Mesenchymal stem cell (in vitro differentiated cells and primary cell): Measurements from ENCODE around the gene RNU2-1.
"Not testable (repeated sequence)": the region's sequence is repeated elsewhere in the genome, so short reads cannot be mapped to it uniquely, and the experiment has no call there.

Source experiments
- DNase-seq: peaks from one replicate; pipeline ENCODE4 v3.0.0-alpha.2; 2013
- H2AFZ ChIP-seq: one replicate; pipeline ENCODE4 v1.6.1; 2013; ENCODE audit warnings: low read depth, mild to moderate bottlenecking, control low read depth, inconsistent platforms, low read length, moderate library complexity
- H2AK5ac ChIP-seq: 2 replicates; pipeline ENCODE4 v1.6.1; 2013; ENCODE audit warnings: low read length, moderate library complexity, mild to moderate bottlenecking, inconsistent platforms; ENCODE audit not compliant: severe bottlenecking
- H2BK120ac ChIP-seq: one replicate; pipeline ENCODE4 v1.6.1; 2013; ENCODE audit warnings: low read depth, mild to moderate bottlenecking, inconsistent platforms, low read length, moderate library complexity
- H2BK12ac ChIP-seq, 2 experiments: one replicate each; pipeline ENCODE4 v1.6.1; 2013; ENCODE audit warnings: inconsistent platforms in 2 of 2, low read length in 2 of 2, mild to moderate bottlenecking in 2 of 2, moderate library complexity in 2 of 2, control low read depth in 1 of 2
- H2BK15ac ChIP-seq: one replicate; pipeline ENCODE4 v1.6.1; 2013; ENCODE audit warnings: mild to moderate bottlenecking, low read depth, inconsistent platforms; ENCODE audit not compliant: poor library complexity, severe bottlenecking
- H2BK5ac ChIP-seq: 2 replicates; pipeline ENCODE4 v1.6.1; 2013; ENCODE audit warnings: low read depth, mild to moderate bottlenecking, low read length, control low read depth, inconsistent platforms; ENCODE audit not compliant: poor library complexity, severe bottlenecking
- H3K14ac ChIP-seq, 2 experiments: one replicate each; pipeline ENCODE4 v1.6.1; 2013; ENCODE audit warnings: inconsistent platforms in 2 of 2, low read length in 2 of 2, control low read depth in 1 of 2, mild to moderate bottlenecking in 1 of 2, moderate library complexity in 1 of 2
- H3K18ac ChIP-seq, 2 experiments: one replicate each; pipeline ENCODE4 v1.6.1; 2013; ENCODE audit warnings: inconsistent platforms in 2 of 2, low read length in 2 of 2, control low read depth in 1 of 2, low read depth in 1 of 2, mild to moderate bottlenecking in 1 of 2
- H3K23ac ChIP-seq, 2 experiments: one replicate each; pipeline ENCODE4 v1.6.1; 2013; ENCODE audit warnings: inconsistent platforms in 2 of 2, low read length in 2 of 2, mild to moderate bottlenecking in 2 of 2, moderate library complexity in 2 of 2, control low read depth in 1 of 2
- H3K27ac ChIP-seq: 2 replicates; pipeline ENCODE4 v1.5.1; 2013; ENCODE audit warnings: mild to moderate bottlenecking, moderate library complexity, low read length, control low read depth, inconsistent platforms; ENCODE audit not compliant: poor library complexity, severe bottlenecking
- H3K27me3 ChIP-seq, 2 experiments: 2 replicates each; pipeline versions ENCODE4 v1.6.1 to v1.7.0; 2013; ENCODE audit warnings: low read length in 2 of 2, mild to moderate bottlenecking in 2 of 2, moderate library complexity in 2 of 2, control low read depth in 1 of 2, inconsistent platforms in 1 of 2; ENCODE audit not compliant: control insufficient read depth in 1 of 2, insufficient read depth in 1 of 2
- H3K36me3 ChIP-seq, 2 experiments: 2 replicates each; pipeline versions ENCODE4 v1.6.1 to v1.7.0; 2013; ENCODE audit warnings: low read length in 2 of 2, control low read depth in 1 of 2, inconsistent platforms in 1 of 2, low read depth in 1 of 2, mild to moderate bottlenecking in 1 of 2; ENCODE audit not compliant: insufficient read depth in 2 of 2, control insufficient read depth in 1 of 2
- H3K4ac ChIP-seq, 2 experiments: one replicate each; pipeline ENCODE4 v1.6.1; 2013; ENCODE audit warnings: inconsistent platforms in 2 of 2, low read length in 2 of 2, mild to moderate bottlenecking in 2 of 2, moderate library complexity in 2 of 2, control low read depth in 1 of 2, low read depth in 1 of 2
- H3K4me1 ChIP-seq: 2 replicates; pipeline ENCODE4 v1.6.1; 2013; ENCODE audit warnings: low read depth, low read length, control low read depth; ENCODE audit not compliant: control insufficient read depth, insufficient read depth
- H3K4me2 ChIP-seq: 2 replicates; pipeline ENCODE4 v1.6.1; 2013; ENCODE audit warnings: low read length, mild to moderate bottlenecking, inconsistent platforms; ENCODE audit not compliant: poor library complexity, severe bottlenecking
- H3K4me3 ChIP-seq, 2 experiments: 2 replicates each; pipeline versions ENCODE4 v1.5.1 to v1.7.0; 2013; ENCODE audit warnings: low read length in 2 of 2, mild to moderate bottlenecking in 2 of 2, control low read depth in 1 of 2, low read depth in 1 of 2; ENCODE audit not compliant: insufficient read depth in 1 of 2
- H3K79me1 ChIP-seq: replicated peaks from 2 replicates; pipeline ENCODE4 v1.6.1; 2013; ENCODE audit warnings: mild to moderate bottlenecking, control low read depth, low read length, inconsistent platforms; ENCODE audit not compliant: poor library complexity, severe bottlenecking
- H3K9ac ChIP-seq: 2 replicates; pipeline ENCODE4 v1.7.0; 2013; ENCODE audit warnings: mild to moderate bottlenecking, low read length, moderate library complexity
- H3K9me3 ChIP-seq: 2 replicates; pipeline ENCODE4 v1.7.0; 2013; ENCODE audit warnings: mild to moderate bottlenecking, low read length; ENCODE audit not compliant: control insufficient read depth
- H4K8ac ChIP-seq: one replicate; pipeline ENCODE4 v1.6.1; 2013; ENCODE audit warnings: inconsistent platforms, mild to moderate bottlenecking, low read length, moderate library complexity
- H4K91ac ChIP-seq: one replicate; pipeline ENCODE4 v1.6.1; 2013; ENCODE audit warnings: mild to moderate bottlenecking, low read length, inconsistent platforms
- WGBS: methylation state at CpG from one replicate; pipeline ENCODE4 v1.1.7; 2013; ENCODE audit warnings: mixed read lengths; 5-methylcytosine and 5-hydroxymethylcytosine counted together

RNU2-1 gene

GRCh38 chr17:43211123-43211479, 22.7 kb downstream of the RNU2-1 start:
- H2BK15ac ChIP-seq: no peak overlapping the region
- H3K27ac ChIP-seq: peak overlapping the region; percentile 88
- H2AK5ac ChIP-seq: peak overlapping the region; percentile 77
- peak overlapping the region in 1 of 2 experiments; percentile 73 for H3K4me3 ChIP-seq
- H4K8ac ChIP-seq: peak overlapping the region; percentile 80
- no peak overlapping the region for H4K91ac ChIP-seq
- H3K9me3 ChIP-seq: no peaks in the 10 kb centered on the region
- peak overlapping the region; percentile 94 for H3K9ac ChIP-seq
- peaks cover 27 to 60% of the 10 kb centered on the region in 2 experiments for H3K36me3 ChIP-seq
- H2BK12ac ChIP-seq: no peak overlapping the region
- no peak for DNase-seq
- no peak overlapping the region for H2AFZ ChIP-seq
- H3K27me3 ChIP-seq: no peaks in the 10 kb centered on the region
- peak overlapping the region in 1 of 2 experiments; percentile 30 for H3K18ac ChIP-seq
- H3K4ac ChIP-seq: no peak overlapping the region
- H3K4me1 ChIP-seq: peaks cover 3% of the 10 kb centered on the region
- peaks cover 24% of the 10 kb centered on the region for H3K79me1 ChIP-seq
- peak overlapping the region; percentile 52 for H3K4me2 ChIP-seq
- H3K14ac ChIP-seq: no peak overlapping the region
- no peak overlapping the region for H3K23ac ChIP-seq
- peak overlapping the region; percentile 61 for H2BK120ac ChIP-seq
- no peak overlapping the region for H2BK5ac ChIP-seq
- 65% methylated on average over 2 of the region's 2 CpGs for WGBS

- no peak overlapping the region for H2BK15ac ChIP-seq
- H2AK5ac ChIP-seq: peak overlapping the region; percentile 77
- peaks cover 23 to 57% of the 10 kb centered on the region in 2 experiments for H3K36me3 ChIP-seq
- peak overlapping the region in 1 of 2 experiments; percentile 73 for H3K4me3 ChIP-seq
- no peak overlapping the region for H4K8ac ChIP-seq
- no peak overlapping the region for H2BK5ac ChIP-seq
- peak overlapping the region; percentile 94 for H3K9ac ChIP-seq
- no peak overlapping the region for H3K4ac ChIP-seq
- H3K18ac ChIP-seq: no peak overlapping the region
- H3K14ac ChIP-seq: no peak overlapping the region
- H3K79me1 ChIP-seq: peaks cover 21% of the 10 kb centered on the region
- H2BK12ac ChIP-seq: no peak overlapping the region
- H3K27ac ChIP-seq: peak overlapping the region; percentile 23
- no peak overlapping the region for H3K4me2 ChIP-seq
- 100% methylated on average over 2 of the region's 3 CpGs for WGBS
- no peaks in the 10 kb centered on the region for H3K27me3 ChIP-seq
- no peak overlapping the region for H2BK120ac ChIP-seq
- H3K4me1 ChIP-seq: peaks cover 3% of the 10 kb centered on the region
- H2AFZ ChIP-seq: no peak overlapping the region
- no peak overlapping the region for H3K23ac ChIP-seq
- no peak for DNase-seq
- no peak overlapping the region for H4K91ac ChIP-seq
- no peaks in the 10 kb centered on the region for H3K9me3 ChIP-seq
Measured at GRCh38 chr17:43210576-43210975, 23.2 kb downstream of the RNU2-1 start.

GRCh38 chr17:43203013-43203412, 30.8 kb downstream of the RNU2-1 start:
- not testable (repeated sequence) for H4K8ac ChIP-seq, DNase-seq, H3K79me1 ChIP-seq, H3K9ac ChIP-seq, H2BK15ac ChIP-seq, H3K4me3 ChIP-seq, H3K27me3 ChIP-seq, H2BK120ac ChIP-seq, H3K4me1 ChIP-seq, H3K23ac ChIP-seq, H3K14ac ChIP-seq, H3K27ac ChIP-seq, H3K9me3 ChIP-seq, H2AK5ac ChIP-seq, H3K4me2 ChIP-seq, H2BK12ac ChIP-seq, H3K4ac ChIP-seq, H2BK5ac ChIP-seq, H3K18ac ChIP-seq, H4K91ac ChIP-seq, H2AFZ ChIP-seq
- peaks cover 59 to 92% of the 10 kb centered on the region in 2 experiments for H3K36me3 ChIP-seq
- WGBS: 100% methylated on average over 3 of the region's 3 CpGs

- H2BK120ac ChIP-seq: no peak overlapping the region
- no peak overlapping the region for H3K23ac ChIP-seq
- H3K18ac ChIP-seq: no peak overlapping the region
- H4K8ac ChIP-seq: no peak overlapping the region
- no peaks in the 10 kb centered on the region for H3K9me3 ChIP-seq
- no peaks in the 10 kb centered on the region for H3K4me1 ChIP-seq
- H2AFZ ChIP-seq: no peak overlapping the region
- H2BK5ac ChIP-seq: no peak overlapping the region
- WGBS: 93% methylated on average over 4 of the region's 4 CpGs
- peaks cover 5% of the 10 kb centered on the region for H3K79me1 ChIP-seq
- no peak overlapping the region for H2BK15ac ChIP-seq
- H3K4ac ChIP-seq: no peak overlapping the region
- no peak overlapping the region for H3K27ac ChIP-seq
- no peak overlapping the region for H3K4me3 ChIP-seq
- peaks cover 64 to 96% of the 10 kb centered on the region in 2 experiments for H3K36me3 ChIP-seq
- H2BK12ac ChIP-seq: no peak overlapping the region
- H4K91ac ChIP-seq: no peak overlapping the region
- no peak for DNase-seq
- no peaks in the 10 kb centered on the region for H3K27me3 ChIP-seq
- H3K14ac ChIP-seq: no peak overlapping the region
- H2AK5ac ChIP-seq: no peak overlapping the region
- no peak overlapping the region for H3K4me2 ChIP-seq
- H3K9ac ChIP-seq: no peak overlapping the region
Measured at GRCh38 chr17:43200127-43200526, 33.6 kb downstream of the RNU2-1 start.
